IMR-90 (cell line): ENCODE results near the gene PAQR4. TPM values are rescaled to one million over a fixed set of nuclear protein-coding genes. Genes with fewer than 3 reads are reported as not detected.

Source experiments
- ATAC-seq: fragments of 200-7000 bp; cut with Tn5 transposase; 2 replicates; pipeline ENCODE4 v1.9.1; 2020; ENCODE audit warnings: low read depth, mild to moderate bottlenecking, moderate library complexity
- BruUV-seq: library from RNA; stranded (reverse); fragments of 400-500 nt; replicated peaks from 2 replicates; lab custom pipeline; 2021; lab: Mats Ljungman, UMichigan
- CTCF ChIA-PET: fragments of 300-600 bp; formaldehyde crosslinking; extraction: SDS; loops from one replicate; lab custom pipeline; 2021; ENCODE audit warnings: antibody characterized with exemption; lab: Yijun Ruan, JAX
- POLR2A ChIA-PET: fragments of 300-600 bp; sonication (Branson Sonifier 250); formaldehyde crosslinking; loops from one replicate; lab custom pipeline; 2022; ENCODE audit warnings: antibody characterized with exemption; ENCODE audit not compliant: unreplicated experiment; lab: Charles Lee
- DNase-seq: peaks from one replicate; pipeline ENCODE4 v3.0.0; 2013
- H2AFZ ChIP-seq: replicated peaks from 2 replicates; pipeline ENCODE3; 2013; ENCODE audit warnings: low read length, mild to moderate bottlenecking; ENCODE audit not compliant: poor library complexity
- H2AK5ac ChIP-seq: 2 replicates; pipeline ENCODE4 v1.6.1; 2013; ENCODE audit warnings: low read depth, low read length, inconsistent platforms
- H2AK9ac ChIP-seq: replicated peaks from 2 replicates; pipeline ENCODE3; 2013; ENCODE audit warnings: mild to moderate bottlenecking, low read depth, low read length, moderate library complexity; ENCODE audit not compliant: poor library complexity
- H2BK120ac ChIP-seq: 2 replicates; pipeline ENCODE4 v1.6.1; 2013; ENCODE audit warnings: low read depth, low read length, inconsistent platforms
- H2BK15ac ChIP-seq: 3 replicates; pipeline ENCODE4 v1.6.1; 2013; ENCODE audit warnings: low read depth, low read length, inconsistent platforms
- H2BK20ac ChIP-seq: 2 replicates; pipeline ENCODE4 v1.6.1; 2013; ENCODE audit warnings: low read depth, mild to moderate bottlenecking, inconsistent platforms, low read length, moderate library complexity
- H2BK5ac ChIP-seq: 2 replicates; pipeline ENCODE4 v1.6.1; 2013; ENCODE audit warnings: mild to moderate bottlenecking, low read depth, low read length, inconsistent platforms; ENCODE audit not compliant: poor library complexity, severe bottlenecking
- H3K14ac ChIP-seq: replicated peaks from 2 replicates; pipeline ENCODE4 v1.6.1; 2013; ENCODE audit warnings: low read depth, low read length, inconsistent platforms
- H3K18ac ChIP-seq: 2 replicates; pipeline ENCODE4 v1.6.1; 2013; ENCODE audit warnings: low read depth, low read length, control low read depth
- H3K23ac ChIP-seq: 2 replicates; pipeline ENCODE4 v1.6.1; 2013; ENCODE audit warnings: low read depth, low read length, inconsistent platforms
- H3K27ac ChIP-seq: 2 replicates; pipeline ENCODE4 v1.5.1; 2013; ENCODE audit warnings: mild to moderate bottlenecking, control low read depth, low read length; ENCODE audit not compliant: insufficient read depth
- H3K27me3 ChIP-seq: 2 replicates; pipeline ENCODE4 v1.6.1; 2013; ENCODE audit warnings: low read length; ENCODE audit not compliant: control insufficient read depth, insufficient read depth
- H3K36me3 ChIP-seq: 2 replicates; pipeline ENCODE4 v1.6.1; 2013; ENCODE audit warnings: low read length, mixed read lengths; ENCODE audit not compliant: control insufficient read depth, insufficient read depth
- H3K4ac ChIP-seq: 2 replicates; pipeline ENCODE4 v1.6.1; 2013; ENCODE audit warnings: low read depth, low read length, inconsistent platforms
- H3K4me1 ChIP-seq: 2 replicates; pipeline ENCODE4 v1.6.1; 2013; ENCODE audit warnings: low read length, mixed read lengths; ENCODE audit not compliant: control insufficient read depth, insufficient read depth
- H3K4me2 ChIP-seq: 2 replicates; pipeline ENCODE4 v1.6.1; 2013; ENCODE audit warnings: low read depth, mild to moderate bottlenecking, control low read depth, low read length, moderate library complexity
- H3K4me3 ChIP-seq: 2 replicates; pipeline ENCODE4 v1.5.1; 2013; ENCODE audit warnings: low read depth, mild to moderate bottlenecking, control low read depth, low read length, moderate library complexity; ENCODE audit not compliant: insufficient read depth
- H3K56ac ChIP-seq: 2 replicates; pipeline ENCODE4 v1.6.1; 2013; ENCODE audit warnings: low read length, inconsistent platforms; ENCODE audit not compliant: insufficient read depth; ENCODE audit errors: extremely low read depth
- H3K79me1 ChIP-seq, 2 experiments: 2 replicates each; pipeline ENCODE4 v1.6.1; 2013; ENCODE audit warnings: low read length in 2 of 2, inconsistent platforms in 1 of 2, low read depth in 1 of 2
- H3K9ac ChIP-seq: 2 replicates; pipeline ENCODE4 v1.6.1; 2013; ENCODE audit warnings: low read depth, low read length, control low read depth
- H3K9me1 ChIP-seq: 2 replicates; pipeline ENCODE4 v1.6.1; 2013; ENCODE audit warnings: low read length, inconsistent platforms; ENCODE audit not compliant: insufficient read depth
- H3K9me3 ChIP-seq: 2 replicates; pipeline ENCODE4 v1.6.1; 2013; ENCODE audit warnings: low read length; ENCODE audit not compliant: control insufficient read depth, insufficient read depth
- H4K20me1 ChIP-seq: 2 replicates; pipeline ENCODE4 v1.6.1; 2013; ENCODE audit warnings: low read length, inconsistent platforms; ENCODE audit not compliant: insufficient read depth
- H4K5ac ChIP-seq: 2 replicates; pipeline ENCODE4 v1.6.1; 2013; ENCODE audit warnings: mild to moderate bottlenecking, low read depth, low read length, control low read depth
- H4K8ac ChIP-seq, 2 experiments: 2 replicates each; pipeline ENCODE4 v1.6.1; 2013; ENCODE audit warnings: low read depth in 2 of 2, low read length in 2 of 2, control low read depth in 1 of 2, inconsistent platforms in 1 of 2
- H4K91ac ChIP-seq: 2 replicates; pipeline ENCODE4 v1.6.1; 2013; ENCODE audit warnings: low read depth, low read length, inconsistent platforms; ENCODE audit not compliant: insufficient read depth
- CEBPB ChIP-seq: IDR thresholded peaks from 2 replicates; pipeline ENCODE4 v1.6.1; 2012; ENCODE audit warnings: low read depth, low read length, improper control_type of control experiment
- MAZ ChIP-seq: IDR thresholded peaks from 2 replicates; pipeline ENCODE4 v1.6.1; 2012; ENCODE audit warnings: low read depth, mild to moderate bottlenecking, low read length, improper control_type of control experiment, moderate library complexity, borderline replicate concordance
- MXI1 ChIP-seq: IDR thresholded peaks from 2 replicates; pipeline ENCODE4 v1.6.1; 2012; ENCODE audit warnings: low read depth, mild to moderate bottlenecking, low read length, moderate library complexity, borderline replicate concordance
- NFE2L2 ChIP-seq: fragments of 150-350 bp; IDR thresholded peaks from 2 replicates; pipeline ENCODE4 v1.6.1; 2016; ENCODE audit warnings: low read depth, mild to moderate bottlenecking, low read length
- POLR2A ChIP-seq: IDR thresholded peaks from 2 replicates; pipeline ENCODE4 v1.6.1; 2012; ENCODE audit warnings: mild to moderate bottlenecking, low read depth, low read length
- RAD21 ChIP-seq: IDR thresholded peaks from 2 replicates; pipeline ENCODE4 v1.6.1; 2012; ENCODE audit warnings: low read length, improper control_type of control experiment
- RCOR1 ChIP-seq: IDR thresholded peaks from 2 replicates; pipeline ENCODE4 v1.6.1; 2012; ENCODE audit warnings: mild to moderate bottlenecking, low read length, improper control_type of control experiment; ENCODE audit not compliant: insufficient replicate concordance
- RFX5 ChIP-seq: IDR thresholded peaks from 2 replicates; pipeline ENCODE4 v1.8.0; 2012; ENCODE audit warnings: low read depth, mild to moderate bottlenecking, low read length, moderate library complexity
- SMC3 ChIP-seq: fragments of 150-350 bp; IDR thresholded peaks from 2 replicates; pipeline ENCODE4 v1.6.1; 2016; ENCODE audit warnings: low read depth, mild to moderate bottlenecking, antibody characterized with exemption, low read length, moderate library complexity
- WGBS, 2 experiments: methylation state at CpG; one replicate each; pipeline versions ENCODE4 v1.1.5 to v1.1.7; 2013; ENCODE audit warnings: missing lambda C conversion rate in 2 of 2; ENCODE audit not compliant: insufficient read length in 1 of 2; ENCODE audit errors: extremely low coverage in 2 of 2; 5-methylcytosine and 5-hydroxymethylcytosine counted together
- dilution Hi-C: fragments of 300-500 bp; cut with HindIII; formaldehyde crosslinking; loops from one replicate; pipeline ENCODE4 v1.14.3; 2018; ENCODE audit warnings: low sequenced_read_pairs; ENCODE audit not compliant: unreplicated experiment
- in situ Hi-C: fragments of 300-500 bp; cut with MboI; formaldehyde crosslinking; loops from 3 replicates; pipeline ENCODE4 v1.14.3; 2019; ENCODE audit warnings: low sequenced_read_pairs, inconsistent platforms, mixed read lengths
- intact Hi-C: fragments of 100-400 bp; cut with micrococcal nuclease; formaldehyde crosslinking; loops from 2 replicates; pipeline ENCODE4 v1.10.0; 2022
- polyA plus RNA-seq, 3 experiments: library from polyadenylated mRNA; depleted of rRNA; stranded (reverse); fragments of >200 nt; gene quantifications; 2 replicates each; pipeline ENCODE4 v1.2.3, GENCODE V29; 2012; ENCODE audit warnings: low replicate concordance in 1 of 3
- total RNA-seq: library from RNA; depleted of rRNA; stranded (reverse); fragments of >200 nt; gene quantifications from 2 replicates; pipeline ENCODE4 v1.2.3, GENCODE V29; 2012
- TF ChIP-seq, protein P1 (sequence below): conservative IDR thresholded peaks from 2 replicates; pipeline ENCODE4 v1.5.1; 2012; ENCODE audit warnings: mild to moderate bottlenecking, low read depth, low read length, improper control_type of control experiment

The PAQR4 gene
- total and polyA plus RNA-seq, 2 of the 4 experiments (the other 2 are of a cell fraction) = 2.2 to 10.0 TPM

DNA sequence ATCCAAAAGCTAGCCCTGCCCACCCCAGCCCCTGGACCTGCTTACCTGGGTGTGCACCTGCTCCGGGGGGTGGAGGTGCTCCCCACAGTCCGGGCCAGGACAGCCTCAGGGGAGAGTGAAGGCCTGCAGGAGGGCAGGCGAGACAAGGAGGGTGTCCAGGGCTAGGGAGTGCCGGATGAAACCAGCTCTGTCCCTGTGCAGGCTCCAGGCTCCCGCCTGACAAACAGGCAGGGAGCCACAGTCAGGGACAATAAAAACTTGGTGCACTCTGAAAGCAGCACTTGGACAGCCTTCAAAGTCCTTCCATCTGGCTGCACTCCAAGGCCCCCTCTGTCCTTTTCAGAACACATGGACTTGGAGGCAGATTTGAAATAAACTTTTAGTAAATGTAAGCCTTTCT, 3.9 kb downstream of the PAQR4 start:
- peaks cover 16% of the 10 kb centered on the region for H3K9me1 ChIP-seq
- no peak overlapping the region for H3K4me3 ChIP-seq
- H2AFZ ChIP-seq = no peak overlapping the region
- no peak for TF ChIP-seq RAD21
- TF ChIP-seq MXI1 = no peak
- no peak for TF ChIP-seq NFE2L2
- no peak for TF ChIP-seq CEBPB
- TF ChIP-seq MAZ = no peak
- TF ChIP-seq SMC3 = no peak
- TF ChIP-seq POLR2A = no peak
- TF ChIP-seq RCOR1 = no peak
- TF ChIP-seq RFX5 = no peak
- TF ChIP-seq, protein P1, sequence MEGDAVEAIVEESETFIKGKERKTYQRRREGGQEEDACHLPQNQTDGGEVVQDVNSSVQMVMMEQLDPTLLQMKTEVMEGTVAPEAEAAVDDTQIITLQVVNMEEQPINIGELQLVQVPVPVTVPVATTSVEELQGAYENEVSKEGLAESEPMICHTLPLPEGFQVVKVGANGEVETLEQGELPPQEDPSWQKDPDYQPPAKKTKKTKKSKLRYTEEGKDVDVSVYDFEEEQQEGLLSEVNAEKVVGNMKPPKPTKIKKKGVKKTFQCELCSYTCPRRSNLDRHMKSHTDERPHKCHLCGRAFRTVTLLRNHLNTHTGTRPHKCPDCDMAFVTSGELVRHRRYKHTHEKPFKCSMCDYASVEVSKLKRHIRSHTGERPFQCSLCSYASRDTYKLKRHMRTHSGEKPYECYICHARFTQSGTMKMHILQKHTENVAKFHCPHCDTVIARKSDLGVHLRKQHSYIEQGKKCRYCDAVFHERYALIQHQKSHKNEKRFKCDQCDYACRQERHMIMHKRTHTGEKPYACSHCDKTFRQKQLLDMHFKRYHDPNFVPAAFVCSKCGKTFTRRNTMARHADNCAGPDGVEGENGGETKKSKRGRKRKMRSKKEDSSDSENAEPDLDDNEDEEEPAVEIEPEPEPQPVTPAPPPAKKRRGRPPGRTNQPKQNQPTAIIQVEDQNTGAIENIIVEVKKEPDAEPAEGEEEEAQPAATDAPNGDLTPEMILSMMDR = no peak
- no peak for ATAC-seq
- intact Hi-C loops = no loop called here
- H2BK15ac ChIP-seq = no peak overlapping the region
- H3K79me1 ChIP-seq = peaks cover 7 to 30% of the 10 kb centered on the region in 2 experiments
- ChIA-PET POLR2A (no interaction called here), CTCF (no interaction called here)
- H3K4me1 ChIP-seq = peaks cover 3% of the 10 kb centered on the region; the same call in 1 of the 2 replicates
- H3K4ac ChIP-seq = no peak overlapping the region
- no peaks in the 10 kb centered on the region for H3K27me3 ChIP-seq
- dilution Hi-C loops = no loop called here
- no peak overlapping the region for H4K8ac ChIP-seq
- no peak overlapping the region for H2BK5ac ChIP-seq
- H2BK20ac ChIP-seq = no peak overlapping the region
- peaks cover 24% of the 10 kb centered on the region for H4K20me1 ChIP-seq
- no peak overlapping the region for H2BK120ac ChIP-seq
- H4K91ac ChIP-seq = no peak overlapping the region
- no peak overlapping the region for H3K27ac ChIP-seq
- BruUV-seq = no TSS peak
- H3K23ac ChIP-seq = no peak overlapping the region
- no peak overlapping the region for H4K5ac ChIP-seq
- no peak overlapping the region for H2AK5ac ChIP-seq
- no peak for DNase-seq
- in situ Hi-C loops = no loop called here
- no peaks in the 10 kb centered on the region for H3K9me3 ChIP-seq
- no peak overlapping the region for H3K14ac ChIP-seq
- H2AK9ac ChIP-seq = no peak overlapping the region
- no peak overlapping the region for H3K9ac ChIP-seq
- 78% methylated on average over 3 of the region's 5 CpGs; no CpG with 5 or more reads in 1 of the 2 experiments for WGBS, 2 experiments
- no peak overlapping the region for H3K18ac ChIP-seq
- no peak overlapping the region for H3K56ac ChIP-seq
- no peak overlapping the region for H3K4me2 ChIP-seq
- peaks cover 2% of the 10 kb centered on the region; the same call in 1 of the 2 replicates for H3K36me3 ChIP-seq
